DLD1 (cell line): ENCODE data around the gene TCF7.

Experiments
- in situ Hi-C: cut with HindIII; loops from 2 replicates; pipeline ENCODE4 v1.10.0; 2017; ENCODE audit warnings: low sequenced_read_pairs

TCF7 gene

DNA sequence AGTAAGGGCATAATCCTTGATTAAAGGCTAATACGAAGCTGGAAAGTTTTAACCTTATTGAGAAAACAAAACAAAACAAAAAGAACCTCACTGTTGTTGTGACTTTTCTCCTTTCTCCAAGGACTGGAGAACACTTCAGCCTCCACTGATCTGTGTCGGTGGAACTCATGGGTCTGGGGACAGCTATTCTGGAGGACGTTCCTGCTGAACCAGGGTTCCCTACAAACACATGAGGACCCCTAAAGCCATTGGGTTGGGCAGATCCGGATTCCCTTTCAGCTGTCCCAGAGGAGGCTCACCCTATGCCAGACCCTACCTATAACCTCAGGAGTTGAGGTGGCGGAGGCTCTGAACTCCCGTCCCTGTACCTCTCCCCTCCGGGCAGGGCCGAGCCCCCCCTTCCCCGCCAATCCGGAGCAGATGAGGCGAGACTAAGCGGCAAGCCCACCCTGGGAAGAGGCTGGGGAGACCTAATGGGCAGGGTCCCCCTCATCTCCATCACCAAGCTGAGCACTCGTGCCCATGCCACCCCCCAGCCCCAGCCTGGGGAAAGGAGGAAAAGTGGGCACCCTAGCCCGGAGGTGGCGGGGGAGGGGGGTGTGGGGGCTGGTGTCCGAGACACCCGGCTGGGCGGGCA is 1.6 kb upstream of the TCF7 start:
- in situ Hi-C loops, result no loop called here

DNA sequence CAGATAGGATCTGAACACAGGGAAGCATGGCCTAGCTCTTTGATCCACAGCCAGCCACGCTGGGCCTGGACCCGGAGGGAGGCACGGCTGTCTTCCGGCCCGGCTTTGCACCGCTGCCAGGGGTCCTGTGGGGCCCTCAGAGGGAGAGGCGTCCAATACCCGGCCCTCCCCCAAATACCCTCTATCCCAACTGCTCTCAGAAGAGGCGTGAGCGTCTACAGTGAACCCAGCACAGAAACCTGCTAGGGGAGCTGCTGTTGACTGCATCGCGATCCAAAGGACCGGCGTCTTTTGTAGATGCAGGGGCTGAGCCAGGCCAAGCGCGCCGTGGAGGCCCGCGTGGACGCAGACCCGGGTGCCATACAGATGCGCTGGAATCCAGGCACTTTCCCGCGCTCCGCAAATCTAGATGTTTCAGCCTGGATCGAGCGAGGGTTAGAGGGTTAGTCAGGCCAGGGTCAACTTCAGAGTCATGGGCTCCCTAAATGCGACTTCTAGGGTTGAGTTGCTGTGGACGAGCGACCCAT is 1.1 kb upstream of the TCF7 start:
- in situ Hi-C loops, result no loop called here

GRCh38 chr5:134114886-134115805 is 665 bp downstream of the TCF7 start:
- in situ Hi-C loops, result no loop called here

- in situ Hi-C loops, result no loop called here
These were observed 1.3 kb downstream of the TCF7 start for GRCh38 chr5:134115806-134116175.

DNA sequence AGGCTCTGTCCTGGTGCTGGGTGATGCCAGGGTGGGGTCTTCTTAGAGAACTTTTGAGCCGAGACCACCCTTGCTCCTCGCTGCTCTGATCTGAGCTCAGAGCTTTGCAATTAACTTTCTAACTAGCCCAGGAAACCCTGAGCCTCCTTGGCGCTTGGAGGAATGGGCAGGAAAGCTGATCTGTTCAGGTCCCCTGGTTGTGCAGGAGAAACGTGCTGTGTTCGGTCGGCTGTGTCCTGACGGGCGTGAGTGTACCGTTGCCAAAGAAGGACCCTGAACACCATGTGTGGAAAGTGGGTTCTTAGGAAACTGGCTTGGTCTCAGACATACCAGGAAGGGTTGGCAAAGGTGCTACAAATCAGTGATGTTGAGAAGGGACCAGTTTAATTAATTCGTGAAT is 1.8 kb downstream of the TCF7 start:
- in situ Hi-C loops, result no loop called here

- in situ Hi-C loops, result no loop called here
These were observed 2.6 kb downstream of the TCF7 start for GRCh38 chr5:134116789-134117761.

DNA sequence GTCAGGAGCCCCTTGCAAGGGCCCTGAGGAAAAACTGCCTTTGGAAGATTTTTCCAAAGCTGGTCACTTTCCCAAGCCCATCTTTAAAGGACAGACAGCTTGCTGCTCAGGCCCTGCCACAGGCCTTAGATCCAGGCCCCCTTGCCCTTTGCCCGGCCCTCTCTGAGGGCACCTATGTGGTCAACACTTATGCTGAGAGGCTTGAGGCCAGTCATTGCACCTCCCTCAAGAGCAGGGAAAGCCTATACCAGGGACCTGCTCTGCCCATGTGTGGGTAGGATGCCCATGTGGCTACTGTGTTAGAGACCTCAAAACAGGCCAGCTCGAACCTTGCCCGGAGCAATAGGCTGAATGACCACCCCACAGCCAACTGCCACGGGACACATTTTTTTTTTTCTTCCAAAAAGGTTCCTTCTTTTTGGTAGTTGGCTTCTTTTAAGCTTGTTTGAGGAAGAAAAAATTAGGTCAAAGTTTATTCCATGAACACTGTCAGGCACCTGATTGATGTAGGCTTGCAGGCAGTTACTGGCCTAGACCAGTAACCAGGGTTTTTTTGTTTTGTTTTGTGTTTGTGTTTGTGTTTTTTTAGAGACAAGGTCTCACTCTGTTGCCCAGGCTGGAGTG is 3.8 kb downstream of the TCF7 start:
- in situ Hi-C loops, result no loop called here

DNA sequence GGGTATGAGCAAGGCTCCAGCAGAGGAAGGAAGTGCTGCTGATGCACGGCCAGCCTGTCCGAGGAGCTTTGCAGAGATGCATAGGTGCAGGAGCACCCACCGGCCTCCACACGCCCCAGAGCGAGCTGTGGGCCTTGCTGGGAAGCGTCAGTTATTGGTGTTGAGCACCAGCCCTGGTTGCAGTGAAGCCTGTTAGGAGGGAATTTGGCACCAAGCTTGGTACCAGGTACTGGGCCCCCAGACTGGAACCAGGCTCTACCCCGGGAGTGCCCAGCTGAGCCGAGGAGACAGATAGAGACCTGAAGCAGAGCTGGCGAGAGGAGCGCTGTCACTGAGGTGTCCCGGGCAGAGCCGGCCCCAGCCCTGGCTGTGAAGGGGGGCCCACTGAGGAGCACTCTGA is 5.2 kb downstream of the TCF7 start:
- in situ Hi-C loops, result loop anchor here (10.0 kb wide), 1 partner anchor 55 kb away; no protein-coding TSS in a partner anchor

DNA sequence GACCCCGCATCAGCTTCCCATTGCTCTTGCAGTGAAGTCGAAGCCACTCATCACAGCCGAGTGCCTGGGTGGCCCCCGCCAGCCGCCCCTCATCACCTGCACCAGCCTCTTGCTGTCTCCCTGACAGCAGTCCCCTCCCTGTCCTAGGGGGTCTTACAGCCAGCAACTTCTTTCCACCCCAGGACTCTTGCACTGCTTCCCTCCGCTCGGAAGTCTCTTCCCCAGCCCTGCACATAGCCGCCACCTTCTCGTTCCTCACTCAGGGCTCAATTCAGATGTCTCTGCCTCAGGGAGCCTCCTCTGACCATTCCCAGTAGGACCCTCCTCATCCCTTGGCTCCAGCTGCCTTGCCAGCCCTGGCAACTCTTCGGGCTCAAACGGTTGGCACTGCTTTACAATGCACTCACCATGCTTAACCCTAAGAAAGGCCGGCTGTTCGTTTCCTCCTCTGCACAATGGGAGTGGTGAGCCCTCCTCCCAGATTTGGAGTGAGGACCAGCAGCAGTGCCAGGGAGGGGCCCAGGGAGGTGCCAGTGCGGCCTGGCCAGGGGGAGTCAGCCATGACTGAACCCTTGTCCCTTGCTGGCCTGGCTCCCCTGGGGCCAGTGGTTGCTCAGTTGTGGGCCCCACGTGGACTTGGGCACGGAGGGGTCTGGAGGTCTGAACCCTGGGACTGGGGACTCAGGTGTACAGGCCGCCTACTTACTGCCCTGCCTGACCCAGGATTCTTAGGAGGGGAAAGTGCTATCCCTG is 6.1 kb downstream of the TCF7 start:
- in situ Hi-C loops, result loop anchor here (10.0 kb wide), 1 partner anchor 56 kb away; no protein-coding TSS in a partner anchor

GRCh38 chr5:134122530-134122929 is 8.0 kb downstream of the TCF7 start:
- in situ Hi-C loops, result loop anchor here (10.0 kb wide), 1 partner anchor 58 kb away; no protein-coding TSS in a partner anchor

DNA sequence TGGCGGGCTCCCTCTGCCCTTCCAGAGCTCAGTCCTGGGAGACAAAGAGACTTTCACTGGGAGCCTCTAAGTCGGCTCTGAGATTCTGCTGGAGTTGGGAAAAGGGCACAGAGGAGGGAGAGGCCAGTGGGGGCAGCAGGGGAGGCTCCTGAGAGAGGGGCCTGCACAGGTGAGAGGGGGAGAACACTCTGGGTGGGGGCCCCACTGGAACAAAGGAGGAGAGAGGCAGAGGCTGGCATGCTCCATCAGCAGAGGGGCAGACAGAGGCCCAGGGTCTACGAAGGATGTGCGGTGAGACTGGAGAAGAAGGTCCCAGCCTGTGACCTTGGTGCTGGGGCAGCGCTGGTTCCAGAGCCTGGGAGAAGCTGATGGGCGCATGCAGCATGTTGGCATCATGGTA is 8.9 kb downstream of the TCF7 start:
- in situ Hi-C loops, result loop anchor here (10.0 kb wide), 1 partner anchor 59 kb away; no protein-coding TSS in a partner anchor

DNA sequence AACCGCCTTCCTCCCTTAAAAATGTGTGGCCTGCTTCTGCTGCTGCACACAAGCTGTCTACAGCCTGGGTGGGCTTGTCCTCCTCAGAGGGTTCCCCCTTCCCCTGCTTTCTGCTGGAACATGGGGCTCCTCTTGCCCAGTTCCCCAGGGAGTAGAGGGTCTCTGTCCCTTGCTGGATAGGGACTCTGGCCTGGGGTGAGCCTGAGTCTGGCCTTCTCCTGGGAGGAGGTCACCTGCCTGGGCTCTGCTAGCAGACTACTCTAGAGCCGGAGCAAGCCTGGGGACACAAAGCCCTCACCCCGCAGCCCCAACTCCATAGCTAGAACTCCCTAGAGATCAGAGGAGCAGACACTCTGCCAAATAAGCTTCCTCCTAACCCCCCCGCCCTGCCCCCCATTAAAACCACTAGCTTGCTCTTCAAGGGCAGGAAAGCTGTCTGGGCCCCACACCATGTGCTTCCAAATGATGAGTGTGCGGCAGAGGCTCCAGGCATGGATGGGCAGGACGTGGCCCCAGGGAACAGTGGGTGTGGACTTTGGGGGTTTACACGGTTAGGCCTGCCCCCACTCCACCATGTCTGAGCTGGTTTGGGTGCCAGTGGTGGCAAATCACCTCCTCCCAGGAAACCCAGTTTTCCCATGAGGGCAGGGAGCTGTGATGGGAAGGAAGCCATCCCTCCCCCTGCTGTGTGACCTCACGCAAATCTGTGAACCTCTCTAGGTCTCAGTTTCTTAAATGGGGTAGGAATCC is 10.0 kb downstream of the TCF7 start:
- in situ Hi-C loops, result loop anchor here (10.0 kb wide), 1 partner anchor 60 kb away; no protein-coding TSS in a partner anchor

DNA sequence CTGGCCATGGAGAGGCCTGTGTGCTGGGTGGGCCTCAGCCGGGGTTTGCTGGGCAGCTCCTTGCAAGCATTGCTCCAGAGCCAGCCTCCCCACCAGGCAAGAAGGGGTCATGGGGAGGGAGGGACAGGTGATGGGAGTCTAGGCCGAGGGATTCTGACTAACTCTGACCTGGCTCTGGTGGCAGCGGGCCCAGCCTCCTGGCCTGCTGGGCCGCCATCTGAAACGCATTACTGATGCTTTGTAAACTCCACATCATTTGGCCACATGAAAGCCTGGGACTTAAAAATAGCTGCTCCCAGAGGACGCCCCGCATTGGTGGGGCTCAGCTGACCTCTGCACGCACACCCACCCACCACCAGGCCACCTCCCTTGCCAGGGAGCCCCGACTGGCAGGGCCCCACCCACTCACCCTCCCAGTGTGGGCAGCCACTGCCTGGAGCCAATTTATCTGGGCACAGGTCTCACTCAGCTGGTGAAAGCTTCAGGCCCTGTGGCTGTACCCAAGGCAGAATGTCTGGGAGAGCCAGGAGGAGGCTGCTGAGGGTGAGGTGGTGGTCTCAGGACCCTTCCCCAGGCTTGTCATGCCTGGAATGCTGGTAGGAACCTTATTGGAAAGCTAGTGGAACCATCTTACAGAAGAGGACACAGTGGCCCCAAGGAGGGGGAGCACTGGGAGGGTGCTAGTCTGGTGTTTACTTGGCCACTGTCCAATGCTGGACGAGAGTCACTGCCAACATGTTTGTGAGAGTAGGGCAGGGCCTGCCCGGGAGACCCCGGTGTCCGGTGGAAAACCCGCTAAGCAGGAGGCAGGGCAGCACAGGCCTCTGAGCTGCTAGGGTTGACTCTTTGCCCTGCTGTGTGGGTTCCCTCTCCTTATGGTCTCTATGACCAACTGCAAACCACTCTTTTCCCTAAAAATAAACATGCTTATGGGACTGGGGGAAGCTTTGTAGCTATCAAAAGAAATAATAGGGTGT is 10.8 kb downstream of the TCF7 start:
- in situ Hi-C loops, result loop anchor here (10.0 kb wide), 1 partner anchor 61 kb away; no protein-coding TSS in a partner anchor

DNA sequence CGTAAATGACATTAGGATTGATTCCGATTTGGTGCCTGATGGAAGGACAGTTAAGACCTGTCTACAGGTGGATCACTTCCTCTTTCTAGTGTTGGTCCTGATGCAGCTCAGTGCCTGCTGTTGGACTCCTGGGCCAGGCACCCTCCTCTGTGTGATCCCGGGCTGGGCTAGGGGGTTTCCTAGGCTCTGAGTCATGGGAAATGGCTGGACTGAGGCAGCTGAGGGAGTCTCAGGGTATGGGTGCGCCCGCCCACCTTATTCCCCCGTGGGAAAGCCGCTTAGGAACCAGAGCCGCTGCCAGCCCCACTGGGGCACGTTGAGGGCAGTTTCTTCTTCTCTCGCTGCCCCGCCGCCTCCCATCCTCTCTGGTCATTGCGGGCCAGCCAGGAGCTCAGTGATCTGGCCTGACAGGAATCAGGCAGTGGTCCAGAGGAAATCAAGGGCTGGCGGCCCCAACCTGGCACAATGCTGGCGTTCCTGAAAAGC is 12.9 kb downstream of the TCF7 start:
- in situ Hi-C loops, result loop anchor here (10.0 kb wide), 1 partner anchor 63 kb away; no protein-coding TSS in a partner anchor

DNA sequence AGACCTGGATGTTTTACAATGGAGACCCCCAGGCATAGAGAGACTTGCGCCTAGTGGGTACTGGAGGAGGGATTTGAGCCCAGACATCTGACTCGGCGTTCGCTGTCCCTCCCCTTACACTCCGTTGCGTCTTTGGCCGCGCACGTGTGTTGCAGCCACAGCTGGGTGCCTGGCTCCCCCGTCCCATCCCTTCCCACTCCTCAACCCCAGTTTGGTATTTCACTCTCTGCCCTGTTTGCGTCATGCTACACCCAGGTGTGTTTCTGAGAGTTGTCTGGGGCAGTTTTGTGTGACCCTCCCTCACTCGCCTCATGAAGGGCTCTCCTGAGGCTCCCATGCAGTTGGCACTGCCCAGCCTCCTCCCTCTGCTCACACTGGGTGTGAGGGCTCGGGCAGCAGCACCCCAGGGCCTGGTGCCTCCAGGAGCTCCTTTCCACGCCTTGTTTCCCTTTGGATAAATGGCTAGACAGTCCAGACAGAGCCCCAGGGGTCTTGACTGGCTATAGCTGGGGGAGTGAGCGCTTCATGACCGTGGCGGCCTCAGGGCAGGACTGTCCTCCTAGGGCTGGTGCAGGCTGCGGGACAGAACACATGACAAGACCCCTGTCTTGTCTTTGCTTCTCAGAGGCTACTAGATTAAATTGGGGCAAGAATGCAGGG is 13.6 kb downstream of the TCF7 start:
- in situ Hi-C loops, result loop anchor here (10.0 kb wide), 1 partner anchor 63 kb away; no protein-coding TSS in a partner anchor

DNA sequence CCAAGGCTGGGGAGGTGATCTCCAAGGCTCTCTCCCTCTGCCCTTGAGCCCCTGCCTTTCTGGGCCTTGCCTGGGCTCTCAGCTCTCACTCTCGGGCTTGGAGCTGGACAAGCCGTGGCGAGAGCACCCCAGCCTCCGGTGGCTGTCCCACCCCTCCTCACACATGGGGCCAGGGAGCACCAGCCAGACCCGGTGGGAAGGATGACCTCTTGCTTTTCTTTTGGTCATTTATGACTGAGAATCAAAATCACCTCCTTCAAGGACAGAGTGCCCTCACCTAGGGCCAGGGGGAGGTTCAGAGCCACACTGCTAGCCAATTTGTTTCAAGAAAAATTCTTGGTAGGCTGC is 14.1 kb downstream of the TCF7 start:
- in situ Hi-C loops, result loop anchor here (10.0 kb wide), 1 partner anchor 64 kb away; no protein-coding TSS in a partner anchor
